ENCODE data around the gene MUC4.
"Not testable (repeated sequence)": the region's sequence is repeated elsewhere in the genome, so short reads cannot be mapped to it uniquely, and the experiment has no call there.

MUC4 gene

DNA sequence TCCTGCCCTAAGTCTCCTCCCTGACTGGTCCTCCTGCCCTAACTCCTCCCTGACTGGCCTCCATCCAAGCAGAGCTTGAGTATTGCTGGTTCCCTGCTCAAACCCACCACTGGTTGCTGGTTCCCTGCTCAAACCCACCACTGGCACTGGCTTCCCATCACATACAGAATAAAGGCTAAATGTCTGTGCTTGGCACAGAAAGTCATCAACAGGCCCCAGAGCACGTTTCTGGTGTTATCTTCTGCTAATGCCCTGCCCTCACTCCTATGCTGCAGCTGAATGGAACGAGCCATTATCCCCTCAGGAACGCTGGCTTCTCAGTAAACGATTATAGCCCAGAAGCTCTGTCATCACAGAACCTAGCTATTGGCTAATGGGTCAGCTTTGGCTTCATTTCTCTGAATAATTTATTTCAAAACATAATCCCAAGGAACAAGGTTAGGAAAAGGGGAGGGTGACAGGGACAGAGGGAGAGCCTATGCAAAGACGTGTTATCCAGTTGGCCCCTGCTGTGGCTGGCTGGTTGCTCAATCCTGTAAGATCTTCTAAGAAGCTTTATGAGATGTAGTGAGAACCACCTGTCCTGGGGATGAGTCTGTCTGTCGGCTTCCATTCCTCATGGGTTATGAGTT is 97.2 kb downstream of the MUC4 start:
- no peak for DNase-seq

DNA sequence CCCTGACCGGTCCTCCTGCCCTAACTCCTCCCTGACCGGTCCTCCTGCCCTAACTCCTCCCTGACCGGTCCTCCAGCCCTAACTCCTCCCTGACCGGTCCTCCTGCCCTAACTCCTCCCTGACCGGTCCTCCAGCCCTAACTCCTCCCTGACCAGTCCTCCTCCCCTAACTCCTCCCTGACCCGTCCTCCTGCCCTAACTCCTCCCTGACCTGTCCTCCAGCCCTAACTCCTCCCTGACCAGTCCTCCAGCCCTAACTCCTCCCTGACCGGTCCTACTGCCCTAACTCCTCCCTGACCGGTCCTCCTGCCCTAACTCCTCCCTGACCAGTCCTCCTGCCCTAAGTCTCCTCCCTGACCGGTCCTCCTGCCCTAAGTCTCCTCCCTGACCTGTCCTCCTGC is 98.6 kb downstream of the MUC4 start:
- not testable (repeated sequence) for DNase-seq

GRCh38 chr3:195712535-195712910 is 99.2 kb downstream of the MUC4 start:
- not testable (repeated sequence) for DNase-seq

DNA sequence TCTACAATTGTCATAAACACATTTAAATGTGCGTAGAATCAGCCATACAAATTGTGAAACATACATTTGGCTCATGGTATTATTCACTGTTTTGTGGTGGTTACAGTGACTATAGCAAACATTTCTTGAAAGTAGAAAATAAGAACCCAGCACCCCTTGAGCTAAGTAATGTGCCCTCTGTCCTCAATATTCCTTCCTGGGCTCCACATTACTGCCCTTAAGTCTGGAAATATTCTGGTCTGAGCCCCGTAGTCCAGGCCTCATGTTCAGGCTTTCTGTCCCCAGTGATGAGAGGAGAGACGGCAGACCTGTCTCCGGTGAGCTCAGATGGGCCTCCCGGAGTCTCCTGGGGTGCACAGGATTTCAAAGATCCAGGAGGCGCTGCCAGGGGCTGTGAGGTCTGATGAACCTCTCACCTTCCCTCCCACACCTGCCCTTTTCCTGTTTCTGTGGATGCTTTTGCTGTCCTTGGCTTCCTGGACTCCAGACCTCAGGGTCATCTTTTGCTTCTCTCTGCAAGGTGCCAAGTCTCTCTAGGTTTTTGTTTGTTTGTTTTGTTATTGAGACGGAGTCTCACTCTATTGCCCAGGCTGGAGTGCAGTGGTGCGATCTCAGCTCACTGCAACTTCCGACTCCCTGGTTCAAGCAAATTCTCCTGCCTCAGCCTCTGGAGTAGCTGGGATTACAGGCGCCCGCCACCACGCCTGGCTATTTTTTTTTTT is 99.8 kb downstream of the MUC4 start:
- DNase-seq = no peak

DNA sequence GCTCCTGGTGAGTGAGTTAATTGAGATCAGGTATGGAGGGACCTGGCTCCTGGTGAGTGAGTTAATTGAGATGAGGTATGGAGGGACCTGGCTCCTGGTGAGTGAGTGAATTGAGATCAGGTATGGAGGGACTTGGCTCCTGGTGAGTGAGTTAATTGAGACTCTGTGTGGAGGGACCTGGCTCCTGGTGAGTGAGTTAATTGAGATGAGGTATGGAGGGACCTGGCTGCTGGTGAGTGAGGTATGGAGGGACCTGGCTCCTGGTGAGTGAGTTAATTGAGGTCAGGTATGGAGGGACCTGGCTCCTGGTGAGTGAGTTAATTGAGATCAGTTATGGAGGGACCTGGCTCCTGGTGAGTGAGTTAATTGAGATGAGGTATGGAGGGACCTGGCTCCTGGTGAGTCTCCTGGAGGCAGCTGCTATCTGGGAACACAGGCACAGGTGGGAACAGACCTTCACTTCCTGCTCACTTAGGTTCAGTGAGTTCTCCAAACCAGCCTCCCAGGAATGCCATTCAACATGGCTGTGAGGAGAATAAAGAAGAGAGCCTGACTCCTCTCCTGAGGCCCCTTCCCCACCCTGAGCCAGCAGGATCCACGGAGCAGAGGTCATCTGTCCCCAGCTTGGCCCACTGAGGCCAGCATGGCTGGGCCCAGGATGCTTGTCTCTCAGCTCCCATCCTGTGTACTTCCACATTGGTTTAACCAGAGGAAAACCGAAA is 100.5 kb downstream of the MUC4 start:
- DNase-seq = not testable (repeated sequence)

- not testable (repeated sequence) for DNase-seq
Observed at GRCh38 chr3:195710126-195710905, 101.4 kb downstream of the MUC4 start.

DNA sequence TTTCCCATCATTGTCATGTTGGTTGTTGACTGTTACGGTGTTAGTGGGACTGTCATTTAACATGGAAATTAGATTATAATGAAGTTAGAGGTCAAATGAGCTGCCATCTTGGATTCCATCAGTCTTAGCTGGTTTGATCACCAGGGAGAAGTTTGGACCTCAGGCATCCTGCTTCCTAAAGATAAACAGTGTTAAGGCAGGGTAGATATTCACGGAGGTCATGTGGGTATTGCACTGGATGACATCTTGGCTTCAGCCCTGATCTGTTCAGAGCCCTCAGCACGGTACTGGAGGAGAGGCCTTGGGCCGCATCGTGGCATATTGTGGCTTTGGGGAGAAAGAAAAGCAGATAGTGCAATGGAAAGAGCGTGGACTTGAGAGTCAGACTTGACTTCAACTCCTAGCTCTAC is 102.0 kb downstream of the MUC4 start:
- no peak for DNase-seq

- no peak for DNase-seq
Observed at GRCh38 chr3:195708626-195709481, 102.9 kb downstream of the MUC4 start.

DNA sequence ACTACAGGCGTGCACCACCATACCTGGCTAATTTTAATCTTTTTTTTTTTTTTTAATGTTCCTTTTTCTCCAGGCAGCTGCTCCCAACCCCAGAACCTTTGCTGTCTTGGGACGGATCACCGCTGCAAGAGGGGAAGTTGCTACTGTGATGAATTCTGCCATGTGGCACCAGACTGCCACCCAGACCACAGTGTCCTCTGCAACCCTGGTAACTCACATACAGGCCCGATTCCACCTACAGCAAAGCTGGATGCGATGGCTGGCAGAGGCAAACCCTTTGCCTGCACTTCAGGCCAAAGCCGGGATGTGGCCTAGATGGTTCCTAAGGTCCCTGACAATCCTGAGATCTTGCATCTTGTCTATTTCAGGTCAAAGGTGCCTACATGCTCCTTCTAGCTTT is 103.7 kb downstream of the MUC4 start:
- DNase-seq = no peak

DNA sequence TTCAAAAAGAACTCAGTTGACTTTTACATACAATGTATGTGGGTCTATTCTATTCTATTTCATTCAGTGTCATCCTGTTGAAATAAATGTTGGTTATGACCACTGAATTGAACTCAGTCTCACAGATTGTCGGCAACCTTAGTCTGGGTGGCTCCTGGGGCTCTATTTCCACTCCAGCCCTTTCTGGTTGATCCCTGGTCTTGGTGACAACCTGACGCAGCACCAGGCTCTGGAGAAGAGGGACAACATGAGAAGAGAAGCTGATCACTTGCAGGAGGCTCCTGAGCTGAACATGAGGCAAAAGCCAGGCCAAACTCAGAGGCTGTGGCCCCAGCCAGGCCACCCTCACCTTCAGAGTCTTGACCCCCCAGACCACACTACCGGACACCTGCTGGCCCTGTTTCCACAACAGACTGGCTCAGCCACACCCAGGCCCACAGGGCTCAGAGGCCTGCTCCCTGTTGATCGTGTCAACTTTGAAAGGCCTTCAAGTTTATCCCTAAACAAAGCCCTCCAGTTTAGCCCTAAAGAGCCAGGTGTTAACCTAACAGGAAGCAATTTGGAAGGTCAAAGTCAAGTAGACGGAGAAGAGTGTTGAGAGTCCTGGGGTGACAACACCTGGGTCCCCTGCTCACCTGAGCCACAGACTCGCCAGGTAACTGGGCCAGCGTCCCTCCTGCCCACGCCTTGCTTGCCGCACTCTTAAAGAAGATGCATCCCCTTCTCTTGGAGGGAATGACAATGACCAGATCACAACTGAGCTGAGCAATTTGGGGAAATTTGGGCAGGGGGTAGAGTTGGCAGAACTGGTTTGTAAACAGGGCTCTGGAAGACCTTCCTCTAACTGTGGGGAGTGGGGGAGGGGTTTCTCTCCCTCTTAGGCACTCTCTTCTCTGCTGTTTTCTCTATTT is 106.4 kb downstream of the MUC4 start:
- no peak for DNase-seq

- DNase-seq = no peak
Observed at GRCh38 chr3:195704433-195704999, 107.2 kb downstream of the MUC4 start.

GRCh38 chr3:195703776-195704175 is 108.0 kb downstream of the MUC4 start:
- DNase-seq = no peak

DNA sequence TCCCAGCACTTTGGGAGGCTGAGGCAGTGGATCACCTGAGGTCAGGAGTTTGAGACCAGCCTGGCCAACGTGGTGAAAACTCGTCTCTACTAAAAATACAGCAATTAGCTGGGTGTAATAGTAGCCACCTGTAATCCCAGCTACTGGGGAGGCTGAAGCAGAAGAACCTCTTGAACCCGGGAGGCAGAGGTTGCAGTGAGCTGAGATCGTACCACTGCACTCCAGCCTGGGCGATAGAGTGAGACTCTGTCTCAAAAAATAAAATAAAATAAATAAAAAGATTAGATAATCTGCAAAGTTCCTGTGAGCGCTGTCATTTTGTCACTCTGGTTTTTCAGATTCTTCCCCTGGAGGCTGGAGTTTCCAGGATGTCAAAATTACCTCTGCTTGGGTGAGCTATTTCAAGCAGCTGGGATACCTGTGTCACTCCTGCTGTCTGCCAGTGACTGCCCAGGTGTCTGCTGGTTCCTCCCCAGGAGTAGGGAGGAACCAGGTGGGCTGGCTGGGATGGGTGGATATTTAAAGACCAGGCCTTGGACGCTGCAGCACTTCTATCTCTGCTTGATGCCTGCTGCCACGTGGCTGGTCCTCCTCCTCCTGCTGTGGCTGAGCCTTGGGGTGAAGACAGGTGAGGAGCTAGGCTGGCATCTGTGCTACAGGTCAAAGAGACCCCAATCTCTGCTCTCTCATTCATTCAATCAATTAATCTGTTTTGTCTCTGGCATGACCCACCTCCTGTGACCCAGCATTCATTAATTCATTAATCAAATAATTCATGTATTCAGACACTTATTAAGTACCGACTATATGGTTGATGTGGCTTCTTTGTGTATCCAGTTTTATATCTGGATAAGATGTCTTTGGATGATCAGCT is 110.5 kb downstream of the MUC4 start:
- DNase-seq = no peak

DNA sequence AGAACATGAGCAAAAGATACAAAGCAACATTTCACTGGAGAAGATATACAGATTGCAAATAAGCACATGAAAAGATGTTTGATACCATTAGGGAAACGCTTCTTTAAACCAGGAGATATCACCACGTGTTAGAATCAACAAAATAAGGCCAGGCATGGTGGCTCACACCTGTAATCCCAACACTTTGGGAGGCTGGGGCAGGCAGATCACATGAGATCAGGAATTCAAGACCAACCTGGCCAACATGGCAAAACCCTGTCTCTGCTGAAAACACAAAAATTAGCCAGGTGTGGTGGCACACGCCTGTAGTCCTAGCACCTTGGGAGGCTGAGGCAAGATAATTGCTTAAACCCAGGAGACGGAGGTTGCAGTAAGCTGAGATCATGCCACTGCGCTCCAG is 111.4 kb downstream of the MUC4 start:
- no peak for DNase-seq

GRCh38 chr3:195699860-195700259 is 111.9 kb downstream of the MUC4 start:
- DNase-seq = no peak

DNA sequence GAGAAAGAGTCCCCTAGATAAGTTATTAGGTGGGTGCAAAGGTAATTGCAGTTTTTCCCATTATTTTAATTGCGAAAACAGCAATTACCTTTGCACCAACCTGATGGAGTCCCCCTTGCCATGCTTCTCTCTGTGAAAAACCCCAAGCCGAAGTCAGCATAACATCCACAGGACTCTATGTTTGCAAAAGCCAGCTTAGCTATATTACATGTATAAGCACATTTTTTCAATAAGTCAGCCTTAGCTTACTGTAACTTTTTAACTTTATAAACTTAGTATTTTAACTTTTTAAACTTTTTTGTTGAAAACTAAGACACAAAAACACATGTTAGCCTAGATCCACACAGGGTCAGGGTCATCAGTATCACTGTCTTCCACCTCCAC is 112.3 kb downstream of the MUC4 start:
- DNase-seq = no peak

GRCh38 chr3:195698647-195699387 is 112.9 kb downstream of the MUC4 start:
- DNase-seq = no peak

GRCh38 chr3:195698325-195698646 is 113.4 kb downstream of the MUC4 start:
- DNase-seq = no peak
